ENCODE measurements around the gene BMP6. TPM values are rescaled to one million over a fixed set of nuclear protein-coding genes. Genes with fewer than 3 reads are reported as not detected.

Gene BMP6
- total and polyA plus RNA-seq, 2 of the 8 experiments (the other 6 are each of a cell fraction or from before 2014, with no cell fraction given), result 2.0 to 2.1 TPM

DNA sequence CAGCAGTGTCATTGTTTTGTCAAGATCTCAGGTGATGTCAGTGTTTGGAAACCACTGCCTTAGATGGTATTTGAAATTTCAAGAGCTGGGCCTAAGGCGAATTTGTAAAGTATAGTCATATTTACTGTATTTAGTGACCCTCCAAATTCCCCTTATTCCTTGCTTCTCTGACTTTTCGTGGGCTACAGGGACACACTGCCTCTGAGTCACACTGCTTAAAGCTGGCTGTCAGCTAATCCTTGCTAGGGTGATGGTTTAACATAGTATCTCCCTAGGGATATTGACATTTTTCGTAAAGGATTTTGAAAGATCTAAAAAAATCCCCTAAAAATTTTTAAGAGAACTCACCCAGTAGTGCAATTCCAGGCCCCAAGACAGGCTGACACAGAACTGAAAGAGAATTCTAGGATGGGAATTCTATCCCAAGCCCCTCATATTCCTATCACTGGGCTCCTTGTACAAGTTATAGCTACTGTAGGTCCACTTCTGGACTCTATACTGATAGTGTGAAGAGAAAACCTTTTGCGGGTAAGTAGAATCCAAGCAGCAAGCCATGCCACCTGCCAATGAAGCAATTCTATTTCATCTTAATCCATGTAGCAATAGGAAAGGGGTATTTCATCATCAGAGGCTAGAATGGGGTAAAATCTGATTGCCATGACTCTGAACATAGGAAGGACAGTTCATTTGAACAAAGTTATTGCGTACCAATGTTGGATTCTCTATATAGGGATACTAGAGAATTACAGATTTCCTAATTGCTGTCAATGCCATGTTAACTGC, 4.3 kb downstream of the BMP6 start:
- no peak overlapping the region for H2BK120ac ChIP-seq (replicated peaks; ENCODE audit: low read depth, low read length)
- H3K79me1 ChIP-seq (ENCODE audit: low read depth, low read length), result no peaks in the 10 kb centered on the region
- H3K4ac ChIP-seq (replicated peaks; ENCODE audit: insufficient read length, low read depth, low read length), result no peak overlapping the region
- H4K20me1 ChIP-seq (replicated peaks in 1 of 2; ENCODE audit: control insufficient read depth in 1 of 2, insufficient read depth in 2 of 2, low read length in 2 of 2), result peaks cover 0 to 5% of the 10 kb centered on the region in 2 experiments
- peaks cover 37 to 49% (median 45%) of the 10 kb centered on the region in 4 experiments for H3K27me3 ChIP-seq (replicated peaks in 1 of 4; ENCODE audit: control insufficient read depth in 3 of 4, extremely low read depth in 1 of 4, insufficient read depth in 3 of 4, low read length in 3 of 4)
- no peak overlapping the region for H3K27ac ChIP-seq (ENCODE audit: low read depth, low read length)
- H2AFZ ChIP-seq (ENCODE audit: low read length), result no peak overlapping the region
- H3K79me2 ChIP-seq (ENCODE audit: control insufficient read depth in 1 of 2, insufficient read depth in 2 of 2, low read length in 2 of 2), result no peaks in the 10 kb centered on the region
- no peak overlapping the region for H2BK5ac ChIP-seq (ENCODE audit: low read depth, low read length)
- H4K91ac ChIP-seq (replicated peaks; ENCODE audit: insufficient read length, low read length), result no peak overlapping the region
- H3K4me1 ChIP-seq (replicated peaks in 1 of 4; ENCODE audit: control insufficient read depth in 3 of 4, insufficient read depth in 4 of 4, low read length in 3 of 4), result peaks cover 9 to 18% (median 12%) of the 10 kb centered on the region in 4 experiments; a peak in 6 of 7 replicates
- no peaks in the 10 kb centered on the region for H3K9me3 ChIP-seq (ENCODE audit: insufficient read depth in 2 of 2, low read depth in 1 of 2, low read length in 1 of 2)
- ChIA-PET POLR2A (ENCODE audit: partially characterized antibody) (no interaction called here), CTCF (ENCODE audit: partially characterized antibody) (interaction anchor here (1.0 kb wide), 1 partner anchor 148 kb away, joined by 4 read pairs; no protein-coding TSS in a partner anchor)
- TF ChIP-seq TBP (IDR thresholded peaks at IDR 0.05; ENCODE audit: low read depth, low read length) (no peak), BRCA1 (IDR thresholded peaks at IDR 0.05; ENCODE audit: low read depth, low read length) (no peak), SIX5 (IDR thresholded peaks at IDR 0.05; ENCODE audit: low read depth, low read length) (no peak), CTBP2 (IDR thresholded peaks at IDR 0.05; ENCODE audit: borderline replicate concordance, insufficient read depth, insufficient read length, low read length) (no peak), ZNF274 (IDR thresholded peaks at IDR 0.05; ENCODE audit: borderline replicate concordance, extremely low read depth, low read length) (no peak), SIRT6 (IDR thresholded peaks at IDR 0.05; ENCODE audit: low read length) (no peak), MAFK (IDR thresholded peaks at IDR 0.05; ENCODE audit: low read depth, low read length) (no peak), TEAD4 (IDR thresholded peaks at IDR 0.05; ENCODE audit: low read depth, low read length) (no peak), SP4 (IDR thresholded peaks at IDR 0.05; ENCODE audit: low read length) (no peak), TCF12 (IDR thresholded peaks at IDR 0.05; ENCODE audit: low read depth, low read length) (no peak)
- TF ChIP-seq, protein P1, sequence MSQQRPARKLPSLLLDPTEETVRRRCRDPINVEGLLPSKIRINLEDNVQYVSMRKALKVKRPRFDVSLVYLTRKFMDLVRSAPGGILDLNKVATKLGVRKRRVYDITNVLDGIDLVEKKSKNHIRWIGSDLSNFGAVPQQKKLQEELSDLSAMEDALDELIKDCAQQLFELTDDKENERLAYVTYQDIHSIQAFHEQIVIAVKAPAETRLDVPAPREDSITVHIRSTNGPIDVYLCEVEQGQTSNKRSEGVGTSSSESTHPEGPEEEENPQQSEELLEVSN (IDR thresholded peaks at IDR 0.05), result no peak
- no peak overlapping the region for H3K23ac ChIP-seq (ENCODE audit: insufficient read length)
- no peak overlapping the region for H4K5ac ChIP-seq (ENCODE audit: insufficient read length, low read depth, low read length)
- 89% methylated on average over 5 of the region's 5 CpGs; no CpG with 5 or more reads in 1 of the 2 experiments for WGBS, 2 experiments (ENCODE audit: extremely low coverage in 1 of 2, insufficient coverage in 1 of 2, insufficient read length in 1 of 2, insufficient replicate concordance in 2 of 2, low coverage in 1 of 2, low lambda C conversion rate in 2 of 2, missing lambda C conversion rate in 1 of 2)
- H2BK15ac ChIP-seq (ENCODE audit: low read length), result no peak overlapping the region
- H2BK20ac ChIP-seq (ENCODE audit: low read length), result no peak overlapping the region
- no peak for FAIRE-seq
- no peak overlapping the region; a peak in 1 of 4 replicates for H3K4me2 ChIP-seq (ENCODE audit: insufficient read depth in 1 of 2, low read depth in 2 of 2, low read length in 2 of 2)
- no peak overlapping the region for H2BK12ac ChIP-seq (ENCODE audit: low read depth, low read length)
- H3K56ac ChIP-seq (replicated peaks; ENCODE audit: insufficient read length, low read depth, low read length), result no peak overlapping the region
- no peak overlapping the region for H3K9ac ChIP-seq (replicated peaks in 1 of 4; ENCODE audit: extremely low read depth in 1 of 4, low read depth in 3 of 4, low read length in 3 of 4)
- H3K23me2 ChIP-seq (ENCODE audit: low read depth, low read length), result peaks cover 9% of the 10 kb centered on the region
- H4K8ac ChIP-seq (ENCODE audit: extremely low read depth, insufficient read depth, low read length), result no peak overlapping the region
- peaks cover 0 to 2% (median 0%) of the 10 kb centered on the region in 4 experiments; a peak in 1 of 8 replicates for H3K36me3 ChIP-seq (ENCODE audit: control insufficient read depth in 2 of 4, insufficient read depth in 4 of 4, low read length in 3 of 4)
- no peak overlapping the region for H3K4me3 ChIP-seq (ENCODE audit: extremely low read depth in 1 of 4, insufficient read depth in 2 of 4, low read depth in 3 of 4, low read length in 4 of 4)
- H2AK5ac ChIP-seq (ENCODE audit: low read depth, low read length), result no peak overlapping the region
- no peak overlapping the region for H3K14ac ChIP-seq (ENCODE audit: insufficient read length)
- H3K18ac ChIP-seq (ENCODE audit: extremely low read depth, low read length), result no peak overlapping the region
- no peak for DNase-seq (ENCODE audit: low read depth in 1 of 2, low spot score in 2 of 2)

All from H1 (cell line).